HG03558 (cell line): ENCODE results near the gene C1QTNF7.

ENCODE experiments used
- ATAC-seq: cut with Tn5 transposase; IDR thresholded peaks from one replicate; pipeline ENCODE4 v1.9.1; 2021; ENCODE audit warnings: moderate number of reproducible peaks; ENCODE audit not compliant: unreplicated experiment; ENCODE audit errors: extremely low read depth

C1QTNF7 gene

GRCh38 chr4:15413010-15413622 is 14.7 kb upstream of the C1QTNF7 start:
- no peak for ATAC-seq

GRCh38 chr4:15413623-15414019 is 14.2 kb upstream of the C1QTNF7 start:
- ATAC-seq, result no peak

GRCh38 chr4:15414551-15415091 is 13.2 kb upstream of the C1QTNF7 start:
- no peak for ATAC-seq

- no peak for ATAC-seq
Measured at GRCh38 chr4:15416357-15417232, 11.2 kb upstream of the C1QTNF7 start.

DNA sequence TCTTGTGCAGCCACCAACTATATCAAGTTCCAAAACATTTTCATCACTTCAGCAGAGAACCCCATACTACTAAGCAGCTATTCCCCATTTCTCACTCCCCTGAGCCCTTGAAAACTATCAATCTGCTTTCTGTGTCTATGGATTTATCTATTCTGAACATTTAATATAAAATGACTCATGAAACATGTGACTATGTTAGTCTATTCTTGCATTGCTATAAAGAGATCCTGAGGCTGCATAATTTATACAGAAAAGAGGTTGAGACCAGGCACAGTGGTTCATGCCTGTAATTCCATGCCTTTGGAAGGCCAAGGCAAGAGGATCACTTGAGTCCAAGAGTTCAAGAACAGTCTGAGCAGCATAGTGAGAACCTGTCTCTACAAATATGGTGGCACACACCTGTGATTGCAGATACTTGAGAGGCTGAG is 10.6 kb upstream of the C1QTNF7 start:
- ATAC-seq, result no peak

GRCh38 chr4:15418956-15419355 is 8.9 kb upstream of the C1QTNF7 start:
- no peak for ATAC-seq

DNA sequence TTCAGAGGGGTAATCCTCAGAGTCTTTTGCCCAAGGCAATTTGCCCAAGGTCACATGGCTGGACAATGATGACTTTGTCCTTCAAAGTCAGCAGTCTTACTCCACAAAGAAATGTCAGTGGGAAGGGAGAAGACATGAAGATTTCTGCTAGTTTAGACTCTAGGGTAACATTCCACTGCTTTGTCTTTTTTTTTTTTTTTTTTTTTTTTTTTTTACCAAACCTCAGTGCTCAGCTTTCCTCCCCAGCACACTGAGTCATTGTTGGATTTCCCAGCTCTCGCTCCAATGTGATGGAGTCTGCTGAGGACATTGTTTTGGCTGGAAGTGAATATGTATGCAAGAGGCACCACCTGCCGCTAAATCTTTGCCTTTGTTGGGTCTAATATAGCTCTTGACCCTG is 7.2 kb upstream of the C1QTNF7 start:
- ATAC-seq, result no peak

GRCh38 chr4:15423285-15423711 is 4.5 kb upstream of the C1QTNF7 start:
- ATAC-seq, result no peak

DNA sequence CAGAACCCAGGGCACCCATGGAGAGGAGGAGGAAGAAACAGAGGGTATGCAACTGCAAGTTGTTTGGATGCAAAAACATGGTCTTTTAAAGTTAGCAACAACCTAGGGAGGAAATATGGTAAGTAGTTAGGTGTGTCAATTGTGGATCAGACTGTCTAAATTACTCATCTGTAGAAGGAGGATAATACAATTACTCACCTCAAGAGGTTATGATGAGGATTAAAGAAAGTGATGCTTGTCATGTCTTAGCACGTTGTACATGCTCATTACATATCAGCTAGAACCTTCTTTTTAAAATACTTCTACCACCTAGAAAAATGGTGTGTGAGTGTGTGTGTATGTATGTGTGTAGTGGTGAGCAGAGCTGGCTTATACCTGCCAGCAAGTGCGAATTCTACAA is 2.3 kb upstream of the C1QTNF7 start:
- no peak for ATAC-seq

DNA sequence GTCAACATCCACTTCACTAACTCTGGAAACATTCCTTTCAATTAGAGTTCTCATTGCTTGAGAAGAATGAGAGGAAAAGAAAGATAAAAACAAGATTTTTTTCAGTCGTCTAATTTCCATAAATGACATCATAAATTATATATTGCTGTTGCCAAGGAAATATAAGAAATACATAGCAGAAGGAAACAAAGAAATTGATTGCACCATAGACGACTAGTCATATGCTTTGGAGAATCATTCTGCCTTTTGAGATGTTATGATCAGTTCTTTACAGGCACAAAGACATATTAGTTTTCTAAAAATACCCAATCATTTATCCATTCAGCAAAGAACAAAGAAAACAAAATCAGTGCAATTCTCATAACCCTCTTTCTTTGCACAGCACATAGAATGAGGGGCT is 672 bp upstream of the C1QTNF7 start:
- ATAC-seq, result no peak

DNA sequence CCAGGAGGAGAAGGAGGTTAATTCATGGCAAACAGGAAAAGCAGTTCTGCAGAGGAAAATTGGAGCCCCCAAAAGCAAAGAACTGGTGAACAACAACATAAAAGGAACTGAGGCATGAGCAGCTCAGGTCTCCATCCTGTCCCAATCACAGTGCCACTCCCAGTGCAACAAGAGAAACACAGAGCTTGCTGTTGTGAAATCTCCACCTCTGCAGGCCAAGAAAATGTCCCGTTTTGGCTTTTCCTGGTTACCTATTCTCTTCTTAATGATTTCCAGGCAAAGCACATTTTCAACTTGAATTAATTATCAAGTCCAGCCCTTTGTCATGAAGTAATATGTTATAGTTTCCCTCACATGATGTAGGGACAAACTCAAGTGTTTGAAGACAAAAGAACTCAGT is 778 bp downstream of the C1QTNF7 start:
- no peak for ATAC-seq

GRCh38 chr4:15434091-15434490 is 6.3 kb downstream of the C1QTNF7 start:
- no peak for ATAC-seq

DNA sequence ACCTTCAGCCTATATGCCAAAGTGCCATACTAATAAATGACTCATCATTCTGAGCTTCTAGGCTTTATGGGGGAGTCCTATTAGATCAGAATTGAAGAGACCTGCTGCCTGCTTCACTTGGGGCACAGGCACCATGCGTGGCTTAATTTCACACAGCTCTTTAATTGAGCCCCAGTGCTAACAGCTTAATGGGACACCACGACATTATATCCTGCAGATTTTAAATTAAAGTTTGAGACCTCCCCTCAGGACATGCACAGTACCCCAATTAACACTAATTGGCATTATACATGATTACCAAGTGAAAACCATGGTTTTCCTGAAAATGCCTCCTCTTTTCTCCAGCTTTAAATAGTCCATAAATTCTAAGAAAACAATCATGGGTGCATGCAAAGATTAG is 6.8 kb downstream of the C1QTNF7 start:
- no peak for ATAC-seq

DNA sequence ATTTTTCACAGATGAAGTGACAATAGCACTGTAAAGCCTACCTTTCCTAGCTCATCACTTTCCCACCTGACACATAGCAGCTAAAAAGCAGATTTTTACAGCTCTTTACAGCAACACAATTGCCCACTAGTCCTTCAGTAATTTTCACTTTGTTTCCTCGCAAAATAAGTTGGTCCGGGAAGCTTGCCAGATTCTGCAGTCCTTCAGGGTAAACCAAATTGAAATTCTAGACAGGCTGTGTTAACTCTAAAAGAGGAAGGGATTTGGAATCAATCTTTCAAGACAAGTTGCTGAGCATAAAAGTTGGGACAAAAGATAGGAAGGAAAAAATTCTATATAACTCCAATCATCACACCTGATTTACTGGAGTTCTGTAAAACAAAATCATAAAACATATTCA is 8.7 kb downstream of the C1QTNF7 start:
- ATAC-seq, result no peak

DNA sequence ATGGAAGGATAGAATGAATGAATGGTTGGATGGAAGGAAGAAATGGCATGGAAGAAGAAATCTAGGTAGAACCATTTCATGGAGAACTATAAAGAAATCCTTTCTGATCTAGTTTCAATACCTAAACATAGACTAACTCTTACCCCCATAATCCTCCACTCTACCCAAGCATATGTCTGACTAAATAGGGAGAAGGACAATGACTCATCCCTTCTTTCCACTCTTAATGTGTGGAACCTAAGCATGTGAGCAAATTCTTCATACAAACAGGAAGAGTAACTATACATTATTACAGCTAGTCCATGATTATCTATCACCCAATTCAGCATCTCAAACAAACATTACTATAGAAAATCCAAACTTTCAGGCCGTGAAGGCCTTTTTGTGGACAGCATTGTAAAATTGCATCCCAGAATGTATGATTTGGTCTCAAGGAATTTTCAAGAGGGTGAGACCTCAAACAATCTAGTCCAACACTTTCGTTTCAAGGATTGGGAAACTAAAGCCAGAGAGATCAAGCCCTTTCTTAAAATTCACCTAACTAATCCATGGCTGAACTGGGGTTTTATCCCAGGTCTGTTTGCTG is 11.2 kb downstream of the C1QTNF7 start:
- ATAC-seq, result no peak

- ATAC-seq, result no peak
Measured at GRCh38 chr4:15443371-15444160, 15.7 kb downstream of the C1QTNF7 start.

- no peak for ATAC-seq
Measured at GRCh38 chr4:15444276-15444675, 16.4 kb downstream of the C1QTNF7 start.

DNA sequence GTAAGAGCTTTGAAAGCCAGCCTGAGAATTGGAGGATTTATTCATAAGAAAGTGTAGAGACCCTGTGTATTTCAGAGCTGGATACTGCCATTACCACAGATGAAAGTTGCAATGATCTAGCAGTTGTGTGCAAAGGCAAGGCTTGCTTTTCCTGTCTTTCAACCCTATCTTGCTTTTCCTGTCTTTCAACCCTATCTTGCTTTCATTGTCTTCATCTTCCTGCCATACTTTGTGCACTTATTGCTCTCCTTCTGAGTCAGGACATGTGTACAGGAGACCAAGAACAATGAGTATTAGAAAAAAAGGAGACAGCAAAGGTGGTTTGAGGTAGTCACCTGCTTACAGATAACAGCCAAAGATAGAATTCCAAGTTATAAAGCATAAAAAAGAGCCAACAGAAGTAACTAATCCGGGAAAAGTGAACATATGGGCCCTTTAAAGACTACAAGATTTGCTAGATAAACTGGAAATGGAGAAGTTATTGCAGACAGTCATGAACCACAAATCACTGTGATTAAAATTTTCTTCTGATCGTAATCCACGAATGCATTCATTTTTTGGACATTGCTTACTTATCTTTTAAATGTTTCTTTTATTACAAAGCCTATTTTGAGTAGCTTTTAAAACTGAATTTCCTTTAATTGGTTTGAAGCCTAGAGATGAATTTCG is 17.2 kb downstream of the C1QTNF7 start:
- ATAC-seq, result no peak

GRCh38 chr4:15451181-15451865 is 23.5 kb downstream of the C1QTNF7 start:
- ATAC-seq, result no peak
